Pancreas (tissue), 10 donors: ENCODE data around the gene TBC1D4. TPM values are rescaled to one million over a fixed set of nuclear protein-coding genes. Genes with fewer than 3 reads are reported as not detected.

Source experiments
- ATAC-seq, 4 donors: fragments of 200-7000 bp; cut with Tn5 transposase; one replicate each; pipeline versions ENCODE4 v1.8.0 to v1.9.1; 2020; ENCODE audit warnings: mild to moderate bottlenecking in 4 of 4, moderate library complexity in 4 of 4
- DNase-seq, 6 donors: peaks; one replicate each; pipeline ENCODE4 v3.0.0-alpha.2; 2020
- FAIRE-seq: peaks from 2 replicates; lab custom pipeline; 2012; peaks lifted over from hg19 to GRCh38; lab: Jason Lieb, UNC
- H3K27ac ChIP-seq, 4 donors: fragments of 200-600 bp; sonication (generic); 1 replicate in 3 of 4; 2 replicates in 1 of 4; pipeline versions ENCODE4 v1.5.0 to v1.8.0; 2020
- H3K27me3 ChIP-seq, 4 donors: fragments of 200-600 bp; one replicate each; pipeline ENCODE4 v1.8.0; 2021
- H3K36me3 ChIP-seq, 3 donors: fragments of 200-600 bp; sonication (generic) in 1 of 3; one replicate each; pipeline versions ENCODE4 v1.5.0 to v1.8.0; 2020 to 2021
- H3K4me1 ChIP-seq, 3 donors: fragments of 200-600 bp; one replicate each; pipeline ENCODE4 v1.8.0; 2021
- H3K4me3 ChIP-seq, 4 donors: fragments of 200-600 bp; sonication (generic) in 2 of 4; one replicate each; pipeline versions ENCODE4 v1.5.0 to v1.8.0; 2020 to 2021
- H3K9me3 ChIP-seq, 4 donors: fragments of 200-600 bp; one replicate each; pipeline ENCODE4 v1.8.0; 2021
- CTCF ChIP-seq, 4 donors: fragments of 200-600 bp; sonication (generic) in 3 of 4; IDR thresholded peaks; one replicate each; pipeline versions ENCODE4 v1.5.0 to v1.8.0; 2021; ENCODE audit warnings: antibody characterized with exemption in 4 of 4
- WGBS, 2 donors: extraction: QIAGEN DNeasy Blood & Tissue Kit; methylation state at CpG; one replicate each; pipeline ENCODE4 v1.1.7; 2013; 5-methylcytosine and 5-hydroxymethylcytosine counted together
- intact Hi-C, 3 donors: fragments of 100-400 bp; cut with DNase I; formaldehyde crosslinking; loops; one replicate each; pipeline versions ENCODE4 v1.11.1 to v1.14.2; 2022
- polyA plus RNA-seq, 2 donors: library from polyadenylated mRNA; stranded (reverse); fragments of 200-250 nt; gene quantifications; one replicate each; pipeline ENCODE4 v1.2.3, GENCODE V29; 2013
- total RNA-seq, 6 donors: library from RNA; stranded (reverse); fragmentation: NEBNext Ultra II Directional in 4 of 6; extraction: Animal tissue kit (Norgen Biotek cat#: 25700) in 4 of 6; gene quantifications; one replicate each; pipeline versions ENCODE4 v1.2.1 to v1.2.4, GENCODE V29; 2021 to 2023
- donor health status: healthy with polysubstance abuse.
- donor health status: DM: no; HTN: no; CAD: no; lungs with moderate emphysema.
- donor health status: DM: no; HTN: no; CAD: no.
- donor health status: control.
- donor health status: control.
- donor health status: Bipolar disorder and iron deficiency.
- donor health status: DM: yes; HTN: yes; CAD: no.
- donor health status: DM: no; HTN: no; CAD: no.
- donor health status: DM: no; HTN: no; CAD: no.
- donor health status: DM: yes; HTN: yes; CAD: no.

Gene TBC1D4
- total and polyA plus RNA-seq, 8 donors = 8.2 to 19.7 (median 10.5) TPM

- TF ChIP-seq CTCF (IDR thresholded peaks at IDR 0.05) = no peak
- FAIRE-seq = no peak
- no peaks in the 10 kb centered on the region for H3K9me3 ChIP-seq
- intact Hi-C loops = no loop called here
- H3K27me3 ChIP-seq = no peaks in the 10 kb centered on the region
- no peak overlapping the region for H3K4me3 ChIP-seq
- DNase-seq = no peak
- ATAC-seq = peak in 1 of 4 donors; percentile 45
- no peaks in the 10 kb centered on the region for H3K36me3 ChIP-seq
- H3K4me1 ChIP-seq = peaks cover 0 to 20% (median 0%) of the 10 kb centered on the region in 3 donors
- peak overlapping the region in 1 of 4 donors; percentile 2 for H3K27ac ChIP-seq
- WGBS, 2 donors = 64 to 76% methylated on average over 1 of the region's 1 CpG
Observed at GRCh38 chr13:75468098-75468497, 13.9 kb downstream of the TBC1D4 start.

- DNase-seq = no peak
- Histone ChIP-seq H3K9me3 (no peaks in the 10 kb centered on the region), H3K36me3 (no peaks in the 10 kb centered on the region), H3K4me1 (peaks cover 0 to 20% (median 0%) of the 10 kb centered on the region in 3 donors), H3K4me3 (no peak overlapping the region), H3K27ac (peak overlapping the region in 1 of 4 donors; percentile 2), H3K27me3 (no peaks in the 10 kb centered on the region)
- WGBS, 2 donors = 84 to 85% methylated on average over 3 of the region's 3 CpGs
- TF ChIP-seq CTCF (IDR thresholded peaks at IDR 0.05) = no peak
- intact Hi-C loops = no loop called here
- FAIRE-seq = no peak
- no peak for ATAC-seq
Observed at GRCh38 chr13:75467040-75467728, 14.8 kb downstream of the TBC1D4 start.

GRCh38 chr13:75465236-75465635 is 16.7 kb downstream of the TBC1D4 start:
- ATAC-seq = no peak
- Histone ChIP-seq H3K36me3 (no peaks in the 10 kb centered on the region), H3K9me3 (no peaks in the 10 kb centered on the region), H3K27me3 (no peaks in the 10 kb centered on the region), H3K4me1 (peaks cover 3 to 32% (median 7%) of the 10 kb centered on the region in 3 donors), H3K27ac (no peak overlapping the region), H3K4me3 (no peak overlapping the region)
- TF ChIP-seq CTCF (IDR thresholded peaks at IDR 0.05) = no peak
- WGBS, 2 donors = 96 to 97% methylated on average over 1 of the region's 1 CpG
- intact Hi-C loops = no loop called here
- no peak for DNase-seq
- FAIRE-seq = no peak

GRCh38 chr13:75461314-75461713 is 20.7 kb downstream of the TBC1D4 start:
- no peak for FAIRE-seq
- Histone ChIP-seq H3K4me3 (no peak overlapping the region), H3K36me3 (no peaks in the 10 kb centered on the region), H3K9me3 (no peaks in the 10 kb centered on the region), H3K27ac (no peak overlapping the region), H3K4me1 (peaks cover 13 to 28% (median 17%) of the 10 kb centered on the region in 3 donors), H3K27me3 (no peaks in the 10 kb centered on the region)
- intact Hi-C loops = no loop called here
- no peak for TF ChIP-seq CTCF (IDR thresholded peaks at IDR 0.05)
- ATAC-seq = no peak
- no peak for DNase-seq

GRCh38 chr13:75460644-75461043 is 21.3 kb downstream of the TBC1D4 start:
- Histone ChIP-seq H3K27me3 (no peaks in the 10 kb centered on the region), H3K4me1 (peaks cover 13 to 28% (median 17%) of the 10 kb centered on the region in 3 donors), H3K36me3 (no peaks in the 10 kb centered on the region), H3K9me3 (no peaks in the 10 kb centered on the region), H3K27ac (no peak overlapping the region), H3K4me3 (no peak overlapping the region)
- no peak for FAIRE-seq
- no peak for ATAC-seq
- intact Hi-C loops = no loop called here
- TF ChIP-seq CTCF (IDR thresholded peaks at IDR 0.05) = no peak
- DNase-seq = no peak
- WGBS, 2 donors = 77% methylated on average over 5 of the region's 5 CpGs
